ENCODE data around the gene SLIT3. TPM values are rescaled to one million over a fixed set of nuclear protein-coding genes. Genes with fewer than 3 reads are reported as not detected.
A peak's percentile ranks its signal among the peaks of the same experiment; 100 is the strongest.

SLIT3 gene
- total RNA-seq, 4 donors from 2014 or later, result 28.4 to 77.2 (median 63.8) TPM

DNA sequence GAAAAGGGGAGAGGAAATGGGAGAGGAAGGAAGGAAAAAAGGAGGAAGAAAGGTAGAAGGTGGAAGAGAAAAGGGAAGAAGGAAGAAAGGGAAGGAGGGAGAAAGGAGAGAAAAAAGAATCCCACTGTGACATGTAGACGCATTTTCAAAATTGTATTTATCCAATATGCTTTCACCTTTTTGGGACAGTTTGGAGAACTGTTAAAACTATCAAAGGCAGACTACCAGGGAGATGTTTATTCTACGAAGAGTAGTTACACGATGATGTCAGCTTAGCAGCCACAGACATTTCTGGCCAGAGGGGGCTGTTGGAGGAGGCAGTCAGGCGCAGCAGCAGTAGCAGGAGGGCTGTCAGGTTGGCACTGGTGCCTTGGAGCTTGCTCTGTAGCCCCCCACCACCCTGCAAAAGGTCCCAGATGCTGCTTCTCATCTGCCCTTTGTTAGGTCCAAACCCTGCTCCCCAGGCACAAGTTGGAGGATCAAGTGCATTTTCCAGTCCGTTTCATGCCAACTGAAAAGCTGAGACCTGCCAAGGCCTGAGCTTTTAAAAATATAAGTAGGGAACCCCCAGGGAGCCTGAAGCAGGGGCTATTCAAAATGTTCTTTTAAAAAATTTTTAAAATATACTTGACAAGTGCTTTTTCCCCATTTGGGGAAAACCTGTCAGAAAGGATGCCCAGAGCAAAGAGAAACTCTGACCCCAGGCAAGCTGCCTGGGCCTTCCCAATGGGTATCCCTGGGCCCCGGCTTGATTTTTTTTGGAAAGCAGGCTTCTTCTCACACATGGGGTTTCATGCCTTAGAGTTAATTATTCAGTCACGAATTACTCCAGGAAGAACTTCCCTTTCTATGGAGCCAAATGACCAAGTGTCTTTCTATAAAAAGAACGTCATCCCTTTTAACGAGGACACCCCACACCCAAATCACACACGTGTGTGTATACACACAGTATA, 203.3 kb downstream of the SLIT3 start:
- TF ChIP-seq CTCF (IDR thresholded peaks at IDR 0.05) (peak in 3 of 6 experiments; percentile 12 to 28 (median 23)), POLR2A (IDR thresholded peaks at IDR 0.05) (no peak)
- H3K9me3 ChIP-seq, result no peaks in the 10 kb centered on the region
- no peak overlapping the region for H3K4me3 ChIP-seq (replicated peaks in 1 of 3)
- 36 to 41% methylated on average over 10 of the region's 10 CpGs for WGBS, 2 donors
- peak; percentile 75 to 81 for DNase-seq
- no peaks in the 10 kb centered on the region for H3K36me3 ChIP-seq
- peaks cover 44 to 52% of the 10 kb centered on the region in 2 donors for H3K4me1 ChIP-seq
- intact Hi-C loops (cut with DNase I), result no loop called here
- H3K27ac ChIP-seq, result peak overlapping the region; percentile 71 to 95 (median 76)
- no peaks in the 10 kb centered on the region for H3K27me3 ChIP-seq

DNA sequence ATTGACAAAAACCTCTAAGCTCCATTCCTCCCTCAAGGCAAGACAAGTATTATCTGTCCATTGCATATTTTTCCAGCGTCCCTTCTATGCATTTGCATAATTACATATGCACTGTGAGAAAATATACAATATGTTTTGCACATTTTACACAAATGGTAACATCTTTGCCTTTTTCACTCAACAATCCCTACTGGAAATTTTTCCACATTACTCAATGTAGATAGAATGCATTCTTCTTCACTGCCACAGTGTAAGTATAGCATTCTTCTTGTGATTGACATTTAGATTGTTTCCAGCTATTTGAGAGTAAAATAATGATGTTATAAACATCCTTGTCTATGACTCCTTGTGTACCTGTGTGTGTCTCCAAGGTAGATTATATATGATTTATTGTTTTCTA, 205.0 kb downstream of the SLIT3 start:
- Histone ChIP-seq H3K4me1 (peaks cover 43 to 48% of the 10 kb centered on the region in 2 donors), H3K36me3 (no peaks in the 10 kb centered on the region), H3K4me3 (replicated peaks in 1 of 3) (no peak overlapping the region), H3K9me3 (no peaks in the 10 kb centered on the region), H3K27ac (peak overlapping the region in 1 of 3 donors; percentile 71), H3K27me3 (no peaks in the 10 kb centered on the region)
- DNase-seq, result no peak
- TF ChIP-seq CTCF (IDR thresholded peaks at IDR 0.05) (no peak), POLR2A (IDR thresholded peaks at IDR 0.05) (no peak)
- intact Hi-C loops (cut with DNase I), result no loop called here
- 77 to 87% methylated on average over 1 of the region's 1 CpG for WGBS, 2 donors

DNA sequence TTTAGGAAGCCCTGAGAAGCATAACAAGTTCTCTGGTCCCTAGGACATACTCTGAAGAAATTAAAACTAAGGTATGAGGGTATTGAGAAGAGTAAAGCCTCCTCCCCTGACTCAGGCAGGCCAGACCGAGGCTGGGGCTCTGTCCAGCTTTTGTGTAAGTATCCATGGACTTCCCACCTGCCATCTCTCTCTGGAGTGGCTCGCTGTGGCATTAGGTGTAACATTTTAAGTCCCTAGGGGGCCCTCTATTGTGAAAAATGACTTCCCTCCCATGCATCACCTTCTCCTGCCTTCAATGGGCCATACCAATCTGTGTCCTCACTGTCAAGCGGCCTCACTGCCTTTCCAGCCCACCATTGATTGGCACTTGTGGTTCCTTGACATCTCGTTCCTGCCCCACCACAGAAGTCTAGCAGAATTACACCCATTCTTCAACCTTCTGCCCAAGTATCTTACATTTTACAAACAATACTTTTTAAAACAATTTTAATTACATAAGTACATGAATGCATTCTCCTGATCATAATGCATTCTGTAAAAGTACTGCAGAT, 205.5 kb downstream of the SLIT3 start:
- no peaks in the 10 kb centered on the region for H3K36me3 ChIP-seq
- WGBS, 2 donors, result 93% methylated on average over 4 of the region's 4 CpGs
- no peak for TF ChIP-seq POLR2A (IDR thresholded peaks at IDR 0.05)
- TF ChIP-seq CTCF (IDR thresholded peaks at IDR 0.05), result no peak
- DNase-seq, result no peak
- H3K27me3 ChIP-seq, result no peaks in the 10 kb centered on the region
- H3K4me3 ChIP-seq (replicated peaks in 1 of 3), result no peak overlapping the region
- H3K9me3 ChIP-seq, result no peaks in the 10 kb centered on the region
- intact Hi-C loops (cut with DNase I), result no loop called here
- peak overlapping the region in 1 of 3 donors; percentile 2 for H3K27ac ChIP-seq
- peaks cover 38 to 43% of the 10 kb centered on the region in 2 donors for H3K4me1 ChIP-seq

DNA sequence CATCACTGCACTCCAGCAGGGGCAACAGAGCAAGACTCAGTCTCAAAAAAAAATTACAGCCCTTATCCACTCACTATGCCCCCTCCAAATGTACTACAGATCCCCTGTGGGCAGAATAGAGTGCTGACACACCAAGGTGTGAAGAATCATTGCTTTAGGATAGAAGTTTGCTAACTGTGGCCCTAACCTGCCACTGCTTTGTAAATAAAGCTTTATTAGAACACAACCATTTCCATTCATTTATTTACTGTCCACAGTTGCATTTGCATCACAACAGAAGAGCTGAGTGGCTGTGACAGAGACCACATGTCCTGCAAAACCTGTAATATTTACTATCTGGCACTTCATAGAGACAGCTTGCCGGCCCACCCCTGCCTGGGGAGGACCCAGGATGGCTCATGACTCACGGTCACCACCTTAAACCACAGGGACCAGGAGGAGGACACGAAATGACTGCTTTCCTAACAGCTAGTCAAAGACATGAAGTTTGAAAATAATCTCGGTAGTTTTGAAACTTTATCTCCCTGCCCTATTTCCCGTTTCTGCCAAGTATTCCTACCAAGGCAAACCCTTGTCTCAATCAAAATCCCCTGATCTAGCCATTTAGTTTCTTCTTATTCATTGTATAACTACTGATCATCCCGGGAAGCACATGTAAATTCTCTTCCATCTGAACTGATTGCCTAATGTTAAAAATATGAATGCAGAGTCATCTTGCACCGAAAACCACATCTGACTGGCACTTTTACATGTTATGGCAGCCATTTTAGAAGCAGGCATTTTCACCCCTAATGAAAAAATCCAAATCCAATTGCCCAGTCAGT, 206.1 kb downstream of the SLIT3 start:
- intact Hi-C loops (cut with DNase I), result no loop called here

More for the DNA sequence above, 206.1 kb downstream of the SLIT3 start:
- Histone ChIP-seq H3K9me3 (no peaks in the 10 kb centered on the region), H3K27me3 (no peaks in the 10 kb centered on the region), H3K4me3 (replicated peaks in 1 of 3) (no peak overlapping the region), H3K27ac (peak overlapping the region in 1 of 3 donors; percentile 2), H3K4me1 (peaks cover 31 to 36% of the 10 kb centered on the region in 2 donors), H3K36me3 (no peaks in the 10 kb centered on the region)
- 81 to 92% methylated on average over 7 of the region's 7 CpGs for WGBS, 2 donors
- TF ChIP-seq CTCF (IDR thresholded peaks at IDR 0.05), result no peak
- no peak for TF ChIP-seq POLR2A (IDR thresholded peaks at IDR 0.05)
- DNase-seq, result no peak
